Hepatocyte (in vitro differentiated cells): Measurements from ENCODE around the gene ITGAD. TPM values are rescaled to one million over a fixed set of nuclear protein-coding genes. Genes with fewer than 3 reads are reported as not detected.

ENCODE experiments used
- DNase-seq: peaks from one replicate; pipeline ENCODE4 v3.0.0-alpha.2; 2016; ENCODE audit warnings: low spot score
- H2AFZ ChIP-seq: fragments of 200-600 bp; sonication (generic); 2 replicates; pipeline ENCODE4 v1.6.0; 2016; ENCODE audit warnings: antibody characterized with exemption, mild to moderate bottlenecking
- H3K27ac ChIP-seq: fragments of 200-600 bp; sonication (generic); 2 replicates; pipeline ENCODE4 v1.5.1; 2016; ENCODE audit warnings: mild to moderate bottlenecking
- H3K27me3 ChIP-seq: fragments of 200-600 bp; sonication (generic); 2 replicates; pipeline ENCODE4 v1.6.1; 2016
- H3K36me3 ChIP-seq: fragments of 200-600 bp; sonication (generic); replicated peaks from 2 replicates; pipeline ENCODE4 v1.5.1; 2016; ENCODE audit warnings: low read depth; ENCODE audit not compliant: insufficient read depth
- H3K4me1 ChIP-seq: fragments of 200-600 bp; sonication (generic); 2 replicates; pipeline ENCODE4 v1.5.1; 2016; ENCODE audit warnings: mild to moderate bottlenecking, moderate library complexity; ENCODE audit not compliant: insufficient read depth
- H3K4me2 ChIP-seq: fragments of 200-600 bp; sonication (generic); 2 replicates; pipeline ENCODE4 v1.6.0; 2016
- H3K4me3 ChIP-seq: fragments of 200-600 bp; sonication (generic); 2 replicates; pipeline ENCODE4 v1.5.1; 2016; ENCODE audit warnings: mild to moderate bottlenecking
- H3K79me2 ChIP-seq: fragments of 200-600 bp; sonication (generic); 2 replicates; pipeline ENCODE4 v1.6.0; 2017; ENCODE audit warnings: mild to moderate bottlenecking
- H3K9me2 ChIP-seq: fragments of 200-600 bp; sonication (generic); replicated peaks from 2 replicates; pipeline ENCODE4 v1.6.0; 2017; ENCODE audit warnings: mild to moderate bottlenecking; ENCODE audit not compliant: insufficient read depth
- H3K9me3 ChIP-seq: fragments of 200-600 bp; sonication (generic); 2 replicates; pipeline ENCODE4 v1.5.1; 2016; ENCODE audit warnings: low read depth, mild to moderate bottlenecking
- H4K20me1 ChIP-seq: fragments of 200-600 bp; sonication (generic); 2 replicates; pipeline ENCODE4 v1.6.0; 2016; ENCODE audit warnings: mild to moderate bottlenecking; ENCODE audit not compliant: insufficient read depth, poor library complexity, severe bottlenecking
- EZH2 ChIP-seq: fragments of 200-600 bp; sonication (generic); IDR thresholded peaks from 2 replicates; pipeline ENCODE4 v1.6.1; 2016; ENCODE audit warnings: antibody characterized with exemption, mild to moderate bottlenecking, borderline replicate concordance
- EZH2phosphoT487 ChIP-seq: fragments of 200-600 bp; sonication (generic); IDR thresholded peaks from one replicate; pipeline ENCODE4 v1.6.1; 2018; ENCODE audit warnings: antibody characterized with exemption, mild to moderate bottlenecking, low read depth, moderate library complexity; ENCODE audit not compliant: unreplicated experiment, severe bottlenecking
- WGBS: methylation state at CpG from one replicate; pipeline ENCODE4 v1.1.6; 2016; ENCODE audit warnings: low lambda C conversion rate; ENCODE audit errors: missing lambda C conversion rate; 5-methylcytosine and 5-hydroxymethylcytosine counted together
- polyA plus RNA-seq: library from polyadenylated mRNA; unstranded; fragments of >200 nt; fragmentation: Nextera tagmentation; extraction: Ambion mirVana; gene quantifications from 2 replicates; pipeline ENCODE4 v1.2.1, GENCODE V29; 2016
- total RNA-seq: library from RNA; depleted of rRNA; stranded (reverse); fragments of >200 nt; gene quantifications from 2 replicates; pipeline ENCODE4 v1.2.3, GENCODE V29; 2014
- TF ChIP-seq, protein P1 (sequence below): fragments of 200-600 bp; sonication (generic); IDR thresholded peaks from 2 replicates; pipeline ENCODE4 v1.5.1; 2016; ENCODE audit warnings: antibody characterized with exemption, mild to moderate bottlenecking; ENCODE audit not compliant: poor library complexity

The ITGAD gene
- total and polyA plus RNA-seq, 2 experiments from 2014 or later, result not detected

DNA sequence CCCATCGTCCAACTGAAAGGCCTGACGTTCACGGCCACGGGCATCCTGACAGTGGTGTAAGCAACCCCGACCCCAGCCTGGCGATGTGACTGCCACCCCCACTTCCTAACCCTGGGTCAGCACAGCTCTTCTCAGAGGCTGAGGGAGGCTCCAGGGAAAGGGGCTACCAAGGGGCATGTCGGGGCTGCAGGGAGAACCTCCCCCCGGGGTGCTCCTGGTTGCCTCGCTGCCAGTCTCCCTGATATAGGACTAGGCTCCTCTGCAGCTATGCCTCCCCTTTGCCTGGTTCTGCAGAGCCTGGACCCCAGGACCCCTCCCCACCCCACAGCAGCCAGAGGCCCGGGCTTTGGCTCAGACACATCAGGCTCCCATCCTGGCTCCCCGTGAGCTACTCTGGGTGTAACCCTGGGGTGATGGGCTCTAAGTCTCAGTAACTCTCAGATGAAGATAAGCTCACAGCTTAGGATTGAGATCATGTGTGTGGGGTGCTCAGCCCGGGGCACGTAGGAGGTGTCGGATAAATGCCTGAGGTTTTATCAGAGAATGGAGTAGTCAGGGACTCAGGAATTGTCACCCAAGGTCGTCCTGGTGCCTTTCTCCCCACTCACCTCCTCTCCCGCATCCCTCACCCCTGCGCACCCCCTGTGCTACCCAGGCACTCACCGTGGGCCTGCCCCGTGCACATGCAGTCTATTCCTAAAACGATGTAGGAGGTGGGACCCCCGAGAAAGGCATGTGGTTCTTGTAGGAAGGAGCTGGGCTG is 10.6 kb downstream of the ITGAD start:
- Histone ChIP-seq H3K4me1 (no peaks in the 10 kb centered on the region), H3K9me2 (no peaks in the 10 kb centered on the region), H3K27ac (no peak overlapping the region), H2AFZ (no peak overlapping the region), H4K20me1 (no peaks in the 10 kb centered on the region), H3K9me3 (no peaks in the 10 kb centered on the region), H3K4me2 (no peak overlapping the region), H3K36me3 (no peaks in the 10 kb centered on the region), H3K4me3 (no peak overlapping the region), H3K79me2 (no peaks in the 10 kb centered on the region), H3K27me3 (no peaks in the 10 kb centered on the region)
- WGBS, result 91% methylated on average over 20 of the region's 21 CpGs
- no peak for DNase-seq
- TF ChIP-seq EZH2 (no peak), EZH2phosphoT487 (no peak)
- TF ChIP-seq, protein P1, sequence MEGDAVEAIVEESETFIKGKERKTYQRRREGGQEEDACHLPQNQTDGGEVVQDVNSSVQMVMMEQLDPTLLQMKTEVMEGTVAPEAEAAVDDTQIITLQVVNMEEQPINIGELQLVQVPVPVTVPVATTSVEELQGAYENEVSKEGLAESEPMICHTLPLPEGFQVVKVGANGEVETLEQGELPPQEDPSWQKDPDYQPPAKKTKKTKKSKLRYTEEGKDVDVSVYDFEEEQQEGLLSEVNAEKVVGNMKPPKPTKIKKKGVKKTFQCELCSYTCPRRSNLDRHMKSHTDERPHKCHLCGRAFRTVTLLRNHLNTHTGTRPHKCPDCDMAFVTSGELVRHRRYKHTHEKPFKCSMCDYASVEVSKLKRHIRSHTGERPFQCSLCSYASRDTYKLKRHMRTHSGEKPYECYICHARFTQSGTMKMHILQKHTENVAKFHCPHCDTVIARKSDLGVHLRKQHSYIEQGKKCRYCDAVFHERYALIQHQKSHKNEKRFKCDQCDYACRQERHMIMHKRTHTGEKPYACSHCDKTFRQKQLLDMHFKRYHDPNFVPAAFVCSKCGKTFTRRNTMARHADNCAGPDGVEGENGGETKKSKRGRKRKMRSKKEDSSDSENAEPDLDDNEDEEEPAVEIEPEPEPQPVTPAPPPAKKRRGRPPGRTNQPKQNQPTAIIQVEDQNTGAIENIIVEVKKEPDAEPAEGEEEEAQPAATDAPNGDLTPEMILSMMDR, result no peak

DNA sequence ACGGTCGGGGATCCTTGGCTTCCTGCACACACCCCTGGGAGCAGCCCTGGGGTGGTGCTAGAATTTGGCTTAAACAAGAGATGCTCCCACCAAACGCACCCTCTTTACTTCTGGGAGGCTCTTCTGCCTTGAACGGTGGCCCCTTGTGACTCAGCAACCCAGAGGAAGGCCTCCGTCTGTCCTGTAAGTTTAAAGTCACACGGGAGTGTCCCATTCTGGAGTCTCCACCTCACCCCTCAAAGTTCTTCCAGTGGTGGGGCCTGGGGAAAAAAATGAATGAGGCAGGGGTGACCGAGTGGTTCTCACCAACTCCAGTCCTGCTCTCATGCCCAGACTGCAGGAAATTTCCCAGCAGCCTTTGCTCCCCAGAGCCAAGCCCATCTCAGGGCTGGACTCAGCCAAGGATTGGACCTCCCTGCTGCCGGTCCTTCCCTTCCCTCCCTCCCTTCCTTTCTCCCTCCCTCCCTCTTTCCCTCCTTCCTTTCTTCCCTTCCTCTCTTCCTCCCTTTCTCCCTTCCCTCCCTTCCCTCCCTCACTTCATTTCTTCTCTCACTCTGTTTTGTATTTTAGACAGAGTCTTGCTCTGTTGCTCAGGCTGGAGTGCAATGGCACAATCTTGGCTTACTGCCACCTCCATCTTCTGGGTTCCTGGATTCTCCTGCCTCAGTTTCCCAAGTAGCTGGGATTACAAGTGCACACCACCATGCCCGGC is 11.4 kb downstream of the ITGAD start:
- Histone ChIP-seq H3K9me3 (no peaks in the 10 kb centered on the region), H3K36me3 (no peaks in the 10 kb centered on the region), H3K27ac (no peak overlapping the region), H3K4me1 (no peaks in the 10 kb centered on the region), H3K4me3 (no peak overlapping the region), H3K4me2 (no peak overlapping the region), H2AFZ (no peak overlapping the region), H3K9me2 (no peaks in the 10 kb centered on the region), H4K20me1 (no peaks in the 10 kb centered on the region), H3K27me3 (no peaks in the 10 kb centered on the region), H3K79me2 (no peaks in the 10 kb centered on the region)
- DNase-seq, result no peak
- 81% methylated on average over 8 of the region's 9 CpGs for WGBS
- TF ChIP-seq, protein P1, result no peak
- no peak for TF ChIP-seq EZH2phosphoT487
- TF ChIP-seq EZH2, result no peak

DNA sequence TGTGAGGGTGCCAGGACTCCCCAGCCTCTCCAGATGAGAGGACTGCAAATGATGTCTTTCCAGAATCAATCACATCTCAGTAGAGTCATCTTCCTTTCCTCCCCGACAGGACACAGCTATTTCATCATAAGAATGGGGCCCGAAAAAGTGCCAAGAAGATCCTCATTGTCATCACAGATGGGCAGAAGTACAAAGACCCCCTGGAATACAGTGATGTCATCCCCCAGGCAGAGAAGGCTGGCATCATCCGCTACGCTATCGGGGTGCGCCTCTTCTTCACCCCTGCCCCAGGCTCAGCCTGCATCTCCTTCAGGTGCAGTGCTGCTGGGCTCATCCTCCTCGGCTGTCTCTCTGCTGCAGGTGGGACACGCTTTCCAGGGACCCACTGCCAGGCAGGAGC is 14.3 kb downstream of the ITGAD start:
- Histone ChIP-seq H3K27ac (no peak overlapping the region), H3K36me3 (no peaks in the 10 kb centered on the region), H3K27me3 (no peaks in the 10 kb centered on the region), H3K4me3 (no peak overlapping the region), H2AFZ (no peak overlapping the region), H3K79me2 (no peaks in the 10 kb centered on the region), H4K20me1 (no peaks in the 10 kb centered on the region), H3K4me2 (no peak overlapping the region), H3K9me3 (no peaks in the 10 kb centered on the region), H3K4me1 (no peaks in the 10 kb centered on the region), H3K9me2 (no peaks in the 10 kb centered on the region)
- TF ChIP-seq EZH2phosphoT487 (no peak), EZH2 (no peak)
- TF ChIP-seq, protein P1, result no peak
- no peak for DNase-seq
- 88% methylated on average over 8 of the region's 8 CpGs for WGBS
